GM20000 (cell line): ENCODE data around the gene CYYR1.

Source experiments
- DNase-seq: peaks from one replicate; pipeline ENCODE4 v3.0.0; 2012; ENCODE audit warnings: low spot score
- TF ChIP-seq, protein P1 (sequence below): IDR thresholded peaks from 2 replicates; pipeline ENCODE4 v1.5.1; 2012; ENCODE audit warnings: mild to moderate bottlenecking, control low read depth; ENCODE audit errors: extremely low read depth, missing control alignments

CYYR1 gene

DNA sequence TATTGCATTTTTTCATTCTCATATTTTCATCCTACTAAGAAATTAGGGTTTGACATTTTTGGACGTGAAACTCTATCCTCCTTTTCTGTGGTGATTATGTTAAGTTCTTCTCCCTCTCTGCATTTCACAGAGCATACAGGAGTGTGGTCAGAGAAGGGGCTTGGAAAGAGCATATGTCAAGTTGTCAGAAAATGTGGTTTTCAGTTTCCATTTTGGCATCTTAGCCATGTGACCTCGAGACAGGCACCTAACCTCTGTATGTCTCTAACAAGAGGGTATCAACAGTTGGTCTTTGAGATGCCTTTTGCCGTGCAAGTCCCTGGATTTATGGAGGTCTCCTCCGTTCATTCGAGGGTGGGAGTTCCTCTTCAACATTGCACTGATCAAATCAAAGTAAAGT, 140.7 kb downstream of the CYYR1 start:
- TF ChIP-seq, protein P1, sequence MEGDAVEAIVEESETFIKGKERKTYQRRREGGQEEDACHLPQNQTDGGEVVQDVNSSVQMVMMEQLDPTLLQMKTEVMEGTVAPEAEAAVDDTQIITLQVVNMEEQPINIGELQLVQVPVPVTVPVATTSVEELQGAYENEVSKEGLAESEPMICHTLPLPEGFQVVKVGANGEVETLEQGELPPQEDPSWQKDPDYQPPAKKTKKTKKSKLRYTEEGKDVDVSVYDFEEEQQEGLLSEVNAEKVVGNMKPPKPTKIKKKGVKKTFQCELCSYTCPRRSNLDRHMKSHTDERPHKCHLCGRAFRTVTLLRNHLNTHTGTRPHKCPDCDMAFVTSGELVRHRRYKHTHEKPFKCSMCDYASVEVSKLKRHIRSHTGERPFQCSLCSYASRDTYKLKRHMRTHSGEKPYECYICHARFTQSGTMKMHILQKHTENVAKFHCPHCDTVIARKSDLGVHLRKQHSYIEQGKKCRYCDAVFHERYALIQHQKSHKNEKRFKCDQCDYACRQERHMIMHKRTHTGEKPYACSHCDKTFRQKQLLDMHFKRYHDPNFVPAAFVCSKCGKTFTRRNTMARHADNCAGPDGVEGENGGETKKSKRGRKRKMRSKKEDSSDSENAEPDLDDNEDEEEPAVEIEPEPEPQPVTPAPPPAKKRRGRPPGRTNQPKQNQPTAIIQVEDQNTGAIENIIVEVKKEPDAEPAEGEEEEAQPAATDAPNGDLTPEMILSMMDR = no peak
- DNase-seq = no peak

DNA sequence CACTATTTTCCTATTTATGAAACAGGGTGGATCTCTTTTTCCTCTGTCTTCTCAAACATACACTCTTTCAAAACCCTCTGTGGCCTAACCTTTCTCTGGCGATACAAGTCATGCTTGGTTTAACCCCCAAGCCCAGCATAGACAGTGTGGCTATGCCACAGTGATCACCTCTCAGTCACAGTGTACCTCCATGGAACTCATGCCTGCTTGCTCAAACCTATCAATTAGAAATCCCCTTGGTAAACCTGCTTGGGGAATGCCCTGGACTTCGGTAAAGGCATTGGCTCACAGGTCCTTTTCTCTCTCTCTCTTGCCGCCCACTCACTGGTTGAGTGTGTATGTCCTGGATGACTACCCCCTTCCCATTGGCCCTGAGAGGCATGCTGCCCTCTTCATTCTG, 147.5 kb downstream of the CYYR1 start:
- DNase-seq = no peak
- TF ChIP-seq, protein P1 = no peak

DNA sequence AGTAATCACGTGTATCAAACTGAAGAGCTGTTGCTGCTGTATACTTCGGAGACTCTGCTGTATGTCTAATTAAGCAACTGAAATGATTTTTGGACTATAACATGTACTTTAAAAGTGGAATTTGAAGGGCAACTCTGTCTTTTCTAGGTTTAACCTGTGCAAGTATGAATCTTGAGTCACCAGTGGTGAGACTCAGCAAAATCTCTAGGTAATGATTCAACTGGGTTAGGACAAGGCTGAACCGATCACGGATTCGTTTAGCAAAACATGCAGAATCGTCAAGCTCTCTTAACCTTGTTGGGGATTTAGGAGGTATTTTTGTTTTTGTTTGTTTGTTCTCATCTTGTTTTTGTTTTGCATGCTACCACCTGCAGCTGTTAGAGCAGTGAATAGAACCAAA, 149.6 kb downstream of the CYYR1 start:
- TF ChIP-seq, protein P1 = no peak
- DNase-seq = no peak

DNA sequence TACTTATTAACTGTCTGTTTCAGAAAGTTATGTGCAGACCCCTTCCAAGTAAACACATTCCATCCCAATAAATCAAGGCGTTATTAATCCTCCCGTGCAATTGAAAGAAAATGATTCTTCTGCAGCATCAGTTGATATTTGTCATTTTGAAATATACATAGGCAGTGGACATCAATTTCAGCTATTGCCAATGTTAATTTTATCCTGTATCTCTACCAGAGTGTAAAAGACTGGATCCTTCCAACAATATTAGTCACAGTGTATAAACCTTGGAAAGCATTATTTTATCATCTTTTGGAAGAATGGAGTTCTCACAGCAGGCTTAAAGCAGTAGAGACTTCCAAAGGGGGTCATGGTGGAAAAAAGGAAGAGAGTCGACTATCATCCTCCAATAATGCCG, 150.4 kb downstream of the CYYR1 start:
- TF ChIP-seq, protein P1 = no peak
- no peak for DNase-seq

DNA sequence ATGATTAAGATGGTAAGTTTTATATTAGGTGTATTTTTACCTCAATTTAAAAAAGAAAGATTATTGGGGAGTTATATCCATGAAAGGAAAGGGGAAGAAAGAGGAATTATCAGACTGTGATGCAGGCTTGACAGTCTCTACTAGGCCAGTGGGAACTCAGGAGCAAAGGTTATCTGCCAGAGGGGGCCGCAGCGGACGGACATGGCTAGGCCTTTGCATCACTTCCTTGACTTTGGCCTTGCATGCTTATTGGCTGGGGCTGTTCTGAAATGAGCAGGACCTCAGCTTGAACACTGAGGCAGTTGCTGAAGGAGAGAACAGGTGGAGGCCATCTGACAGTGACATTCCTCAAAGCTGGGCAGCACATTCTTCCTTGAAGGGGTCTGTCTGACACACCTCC, 150.9 kb downstream of the CYYR1 start:
- no peak for DNase-seq
- TF ChIP-seq, protein P1 = no peak

DNA sequence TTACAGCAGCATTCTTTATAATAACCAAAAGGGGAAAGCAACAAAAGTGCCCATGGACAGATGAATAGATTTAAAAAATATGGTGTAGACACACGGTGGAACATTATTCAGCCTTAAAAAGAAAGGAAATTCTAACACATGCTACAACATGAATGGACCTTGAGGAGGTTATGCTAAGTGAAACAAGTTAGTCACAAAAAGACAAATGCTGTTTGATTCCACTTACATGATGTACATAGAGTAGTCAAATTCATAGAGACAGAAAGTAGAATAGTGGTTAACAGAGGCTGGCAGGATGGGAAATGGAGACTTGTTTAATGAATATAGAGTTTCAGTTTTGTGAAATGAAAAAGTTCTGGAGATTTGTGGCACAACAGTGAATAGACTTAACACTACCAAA, 151.4 kb downstream of the CYYR1 start:
- no peak for DNase-seq

More for the DNA sequence above, 151.4 kb downstream of the CYYR1 start:
- TF ChIP-seq, protein P1 = no peak
